SK-N-SH treated with all-trans-retinoic acid at 6 μM for 48 hours (cell line): ENCODE data around the gene TBXAS1.

Experiments used
- ARNTL ChIP-seq: fragments of 450-650 bp; formaldehyde crosslinking; IDR thresholded peaks from 2 replicates; pipeline ENCODE4 v1.5.0; 2020; ENCODE audit warnings: low read depth, mild to moderate bottlenecking, moderate library complexity, borderline replicate concordance
- BACH2 ChIP-seq: fragments of 250-450 bp; sonication (Bioruptor Pico); IDR thresholded peaks from 2 replicates; pipeline ENCODE4 v1.9.0; 2021; ENCODE audit warnings: mild to moderate bottlenecking, borderline replicate concordance
- CSDC2 ChIP-seq: fragments of 250-450 bp; sonication (Bioruptor Pico); IDR thresholded peaks from 2 replicates; pipeline ENCODE4 v1.5.0; 2020; ENCODE audit warnings: mild to moderate bottlenecking, moderate library complexity
- ISL1 ChIP-seq: fragments of 250-450 bp; sonication (Bioruptor Pico); IDR thresholded peaks from 2 replicates; pipeline ENCODE4 v2.1.2; 2022; ENCODE audit warnings: mild to moderate bottlenecking, moderate library complexity
- OSR1 ChIP-seq: fragments of 250-450 bp; sonication (Bioruptor Pico); IDR thresholded peaks from 2 replicates; pipeline ENCODE4 v1.8.0; 2022; ENCODE audit warnings: moderate library complexity, mild to moderate bottlenecking, inconsistent platforms
- SNAI2 ChIP-seq: fragments of 250-450 bp; sonication (Bioruptor Pico); IDR thresholded peaks from 2 replicates; pipeline ENCODE4 v1.5.0; 2020; ENCODE audit warnings: mild to moderate bottlenecking, moderate library complexity
- TCF4 ChIP-seq: fragments of 250-450 bp; sonication (Bioruptor Pico); IDR thresholded peaks from 2 replicates; pipeline ENCODE4 v1.8.0; 2021; ENCODE audit warnings: mild to moderate bottlenecking, moderate library complexity, borderline replicate concordance
- TOX ChIP-seq: fragments of 250-450 bp; sonication (Bioruptor Pico); IDR thresholded peaks from 2 replicates; pipeline ENCODE4 v1.8.0; 2021; ENCODE audit warnings: mild to moderate bottlenecking, moderate library complexity, borderline replicate concordance
- ZFP30 ChIP-seq: fragments of 450-650 bp; formaldehyde crosslinking; IDR thresholded peaks from 2 replicates; pipeline ENCODE4 v1.5.0; 2022; ENCODE audit warnings: mild to moderate bottlenecking, moderate library complexity
- ZNF565 ChIP-seq: fragments of 450-650 bp; formaldehyde crosslinking; conservative IDR thresholded peaks from 2 replicates; pipeline ENCODE4 v1.5.0; 2020; ENCODE audit warnings: low read depth, mild to moderate bottlenecking, moderate library complexity
- ZNF8 ChIP-seq: fragments of 450-650 bp; formaldehyde crosslinking; IDR thresholded peaks from 2 replicates; pipeline ENCODE4 v1.5.0; 2020; ENCODE audit warnings: mild to moderate bottlenecking, moderate library complexity
- TF ChIP-seq, protein P1 (sequence below): fragments of 250-450 bp; sonication (Bioruptor Pico); IDR thresholded peaks from 2 replicates; pipeline ENCODE4 v1.5.1; 2020; ENCODE audit warnings: low read depth, mild to moderate bottlenecking, moderate library complexity
- TF ChIP-seq, protein P2 (sequence below): fragments of 250-450 bp; sonication (Bioruptor Pico); IDR thresholded peaks from 2 replicates; pipeline ENCODE4 v1.5.1; 2021; ENCODE audit warnings: mild to moderate bottlenecking, moderate library complexity
- TF ChIP-seq, protein P3 (sequence below): fragments of 250-450 bp; sonication (Bioruptor Pico); IDR thresholded peaks from 2 replicates; pipeline ENCODE4 v1.5.0; 2020; ENCODE audit warnings: mild to moderate bottlenecking, moderate library complexity

DNA sequence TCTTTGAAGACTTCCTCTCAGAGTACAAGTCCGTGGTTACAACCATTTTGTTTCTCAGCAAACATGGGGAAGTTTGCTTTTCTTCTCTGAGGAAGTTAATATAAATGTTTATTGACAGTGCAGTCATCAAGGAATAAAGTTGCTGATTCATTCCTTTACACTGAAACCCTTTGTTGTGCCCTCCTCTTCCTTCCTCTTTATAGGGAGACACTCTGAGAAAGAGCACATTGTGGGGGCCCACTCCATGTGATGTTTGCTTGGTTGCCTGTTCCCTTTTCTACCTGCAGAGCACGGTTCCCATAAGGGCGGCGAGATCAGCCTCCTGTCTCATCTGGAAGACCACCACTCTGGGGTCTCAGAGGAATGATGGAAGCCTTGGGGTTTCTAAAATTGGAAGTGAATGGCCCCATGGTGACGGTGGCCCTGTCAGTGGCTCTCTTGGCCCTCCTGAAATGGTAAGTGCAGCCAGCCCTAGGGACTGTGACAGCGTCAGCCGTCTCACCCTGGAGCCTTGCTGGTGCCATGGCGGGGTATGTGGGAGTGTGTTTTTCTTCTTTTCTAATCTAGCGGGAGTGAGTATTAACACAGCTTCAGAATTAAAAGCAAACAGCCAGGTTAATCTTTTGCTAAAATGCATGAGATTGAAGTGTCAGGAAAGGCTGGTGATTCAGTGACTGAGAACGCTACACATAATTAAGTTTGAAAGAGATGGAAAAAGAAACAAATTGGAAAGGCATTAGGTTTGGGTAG lies at the start of gene TBXAS1:
- TF ChIP-seq ISL1 (no peak), ZFP30 (CRISPR knock-in tag) (no peak), TCF4 (CRISPR knock-in tag) (no peak), TOX (CRISPR knock-in tag) (no peak), ZNF8 (CRISPR knock-in tag) (no peak), BACH2 (no peak), ZNF565 (no peak), CSDC2 (CRISPR knock-in tag) (no peak), OSR1 (CRISPR knock-in tag) (no peak), ARNTL (no peak), SNAI2 (CRISPR knock-in tag) (no peak)
- TF ChIP-seq, protein P1, sequence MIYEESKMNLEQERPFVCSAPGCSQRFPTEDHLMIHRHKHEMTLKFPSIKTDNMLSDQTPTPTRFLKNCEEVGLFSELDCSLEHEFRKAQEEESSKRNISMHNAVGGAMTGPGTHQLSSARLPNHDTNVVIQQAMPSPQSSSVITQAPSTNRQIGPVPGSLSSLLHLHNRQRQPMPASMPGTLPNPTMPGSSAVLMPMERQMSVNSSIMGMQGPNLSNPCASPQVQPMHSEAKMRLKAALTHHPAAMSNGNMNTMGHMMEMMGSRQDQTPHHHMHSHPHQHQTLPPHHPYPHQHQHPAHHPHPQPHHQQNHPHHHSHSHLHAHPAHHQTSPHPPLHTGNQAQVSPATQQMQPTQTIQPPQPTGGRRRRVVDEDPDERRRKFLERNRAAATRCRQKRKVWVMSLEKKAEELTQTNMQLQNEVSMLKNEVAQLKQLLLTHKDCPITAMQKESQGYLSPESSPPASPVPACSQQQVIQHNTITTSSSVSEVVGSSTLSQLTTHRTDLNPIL, result no peak
- TF ChIP-seq, protein P2, sequence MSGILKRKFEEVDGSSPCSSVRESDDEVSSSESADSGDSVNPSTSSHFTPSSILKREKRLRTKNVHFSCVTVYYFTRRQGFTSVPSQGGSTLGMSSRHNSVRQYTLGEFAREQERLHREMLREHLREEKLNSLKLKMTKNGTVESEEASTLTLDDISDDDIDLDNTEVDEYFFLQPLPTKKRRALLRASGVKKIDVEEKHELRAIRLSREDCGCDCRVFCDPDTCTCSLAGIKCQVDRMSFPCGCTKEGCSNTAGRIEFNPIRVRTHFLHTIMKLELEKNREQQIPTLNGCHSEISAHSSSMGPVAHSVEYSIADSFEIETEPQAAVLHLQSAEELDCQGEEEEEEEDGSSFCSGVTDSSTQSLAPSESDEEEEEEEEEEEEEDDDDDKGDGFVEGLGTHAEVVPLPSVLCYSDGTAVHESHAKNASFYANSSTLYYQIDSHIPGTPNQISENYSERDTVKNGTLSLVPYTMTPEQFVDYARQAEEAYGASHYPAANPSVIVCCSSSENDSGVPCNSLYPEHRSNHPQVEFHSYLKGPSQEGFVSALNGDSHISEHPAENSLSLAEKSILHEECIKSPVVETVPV (CRISPR knock-in tag), result no peak
- TF ChIP-seq, protein P3, sequence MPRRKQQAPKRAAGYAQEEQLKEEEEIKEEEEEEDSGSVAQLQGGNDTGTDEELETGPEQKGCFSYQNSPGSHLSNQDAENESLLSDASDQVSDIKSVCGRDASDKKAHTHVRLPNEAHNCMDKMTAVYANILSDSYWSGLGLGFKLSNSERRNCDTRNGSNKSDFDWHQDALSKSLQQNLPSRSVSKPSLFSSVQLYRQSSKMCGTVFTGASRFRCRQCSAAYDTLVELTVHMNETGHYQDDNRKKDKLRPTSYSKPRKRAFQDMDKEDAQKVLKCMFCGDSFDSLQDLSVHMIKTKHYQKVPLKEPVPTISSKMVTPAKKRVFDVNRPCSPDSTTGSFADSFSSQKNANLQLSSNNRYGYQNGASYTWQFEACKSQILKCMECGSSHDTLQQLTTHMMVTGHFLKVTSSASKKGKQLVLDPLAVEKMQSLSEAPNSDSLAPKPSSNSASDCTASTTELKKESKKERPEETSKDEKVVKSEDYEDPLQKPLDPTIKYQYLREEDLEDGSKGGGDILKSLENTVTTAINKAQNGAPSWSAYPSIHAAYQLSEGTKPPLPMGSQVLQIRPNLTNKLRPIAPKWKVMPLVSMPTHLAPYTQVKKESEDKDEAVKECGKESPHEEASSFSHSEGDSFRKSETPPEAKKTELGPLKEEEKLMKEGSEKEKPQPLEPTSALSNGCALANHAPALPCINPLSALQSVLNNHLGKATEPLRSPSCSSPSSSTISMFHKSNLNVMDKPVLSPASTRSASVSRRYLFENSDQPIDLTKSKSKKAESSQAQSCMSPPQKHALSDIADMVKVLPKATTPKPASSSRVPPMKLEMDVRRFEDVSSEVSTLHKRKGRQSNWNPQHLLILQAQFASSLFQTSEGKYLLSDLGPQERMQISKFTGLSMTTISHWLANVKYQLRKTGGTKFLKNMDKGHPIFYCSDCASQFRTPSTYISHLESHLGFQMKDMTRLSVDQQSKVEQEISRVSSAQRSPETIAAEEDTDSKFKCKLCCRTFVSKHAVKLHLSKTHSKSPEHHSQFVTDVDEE (CRISPR knock-in tag), result no peak
